Glutamatergic neuron (in vitro differentiated cells): ENCODE results near the gene ABCG1. TPM values are rescaled to one million over a fixed set of nuclear protein-coding genes. Genes with fewer than 3 reads are reported as not detected.

Source experiments
- DNase-seq: peaks from one replicate; pipeline ENCODE4 v3.0.0; 2022
- H3K27ac Mint-ChIP-seq: one replicate; pipeline ENCODE4 v1.8.0; 2020; ENCODE audit warnings: mild to moderate bottlenecking, mixed read lengths, inconsistent platforms; ENCODE audit not compliant: unreplicated experiment
- H3K27me3 Mint-ChIP-seq: one replicate; pipeline ENCODE4 v1.8.0; 2020; ENCODE audit warnings: mild to moderate bottlenecking, moderate library complexity, mixed read lengths, inconsistent platforms; ENCODE audit not compliant: unreplicated experiment
- H3K36me3 Mint-ChIP-seq: one replicate; pipeline ENCODE4 v1.8.0; 2020; ENCODE audit warnings: mild to moderate bottlenecking, mixed read lengths, inconsistent platforms; ENCODE audit not compliant: unreplicated experiment
- H3K4me1 Mint-ChIP-seq: one replicate; pipeline ENCODE4 v1.8.0; 2020; ENCODE audit warnings: mild to moderate bottlenecking, low read depth, mixed read lengths, inconsistent platforms; ENCODE audit not compliant: unreplicated experiment
- H3K4me3 Mint-ChIP-seq: one replicate; pipeline ENCODE4 v1.8.0; 2020; ENCODE audit warnings: mild to moderate bottlenecking, mixed read lengths, inconsistent platforms; ENCODE audit not compliant: unreplicated experiment
- H3K9me3 Mint-ChIP-seq: one replicate; pipeline ENCODE4 v1.8.0; 2020; ENCODE audit warnings: mild to moderate bottlenecking, moderate library complexity, mixed read lengths, inconsistent platforms; ENCODE audit not compliant: unreplicated experiment
- total RNA-seq: library from RNA; stranded (reverse); fragmentation: NEBNext Ultra II Directional; extraction: Animal tissue kit (Norgen Biotek cat#: 25700); gene quantifications from one replicate; pipeline ENCODE4 v1.2.1, GENCODE V29; 2021; ENCODE audit not compliant: unreplicated experiment
- TF ChIP-seq, protein P1 (sequence below): fragments of 200-600 bp; sonication (generic); IDR thresholded peaks from one replicate; pipeline ENCODE4 v1.5.0; 2021; ENCODE audit not compliant: partially characterized antibody, unreplicated experiment

Gene ABCG1
- total RNA-seq, 1 donor from 2014 or later: 31.9 TPM

DNA sequence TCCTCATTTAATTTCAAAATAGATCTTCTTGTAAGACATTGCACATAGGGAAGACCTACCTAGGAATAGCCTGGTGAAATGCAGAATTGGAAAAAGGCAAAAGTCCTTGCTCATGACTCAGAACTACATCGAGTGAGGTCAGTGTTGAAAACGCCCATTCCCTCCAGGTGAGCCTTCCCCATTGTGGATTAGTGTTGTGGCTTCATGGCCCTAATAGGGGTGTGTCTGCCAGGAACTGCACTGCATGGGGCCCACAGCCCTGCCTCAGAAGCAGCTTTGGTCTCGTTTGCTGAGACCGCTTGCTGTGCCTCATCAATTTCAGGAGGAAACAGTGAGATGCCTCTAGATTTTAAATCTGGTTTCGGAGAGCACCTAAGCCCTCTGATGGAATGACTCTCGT, 79.3 kb downstream of the ABCG1 start:
- H3K36me3 Mint-ChIP-seq: no peaks in the 10 kb centered on the region
- peaks cover 5% of the 10 kb centered on the region for H3K9me3 Mint-ChIP-seq
- no peak for DNase-seq
- no peak overlapping the region for H3K4me3 Mint-ChIP-seq
- TF ChIP-seq, protein P1, sequence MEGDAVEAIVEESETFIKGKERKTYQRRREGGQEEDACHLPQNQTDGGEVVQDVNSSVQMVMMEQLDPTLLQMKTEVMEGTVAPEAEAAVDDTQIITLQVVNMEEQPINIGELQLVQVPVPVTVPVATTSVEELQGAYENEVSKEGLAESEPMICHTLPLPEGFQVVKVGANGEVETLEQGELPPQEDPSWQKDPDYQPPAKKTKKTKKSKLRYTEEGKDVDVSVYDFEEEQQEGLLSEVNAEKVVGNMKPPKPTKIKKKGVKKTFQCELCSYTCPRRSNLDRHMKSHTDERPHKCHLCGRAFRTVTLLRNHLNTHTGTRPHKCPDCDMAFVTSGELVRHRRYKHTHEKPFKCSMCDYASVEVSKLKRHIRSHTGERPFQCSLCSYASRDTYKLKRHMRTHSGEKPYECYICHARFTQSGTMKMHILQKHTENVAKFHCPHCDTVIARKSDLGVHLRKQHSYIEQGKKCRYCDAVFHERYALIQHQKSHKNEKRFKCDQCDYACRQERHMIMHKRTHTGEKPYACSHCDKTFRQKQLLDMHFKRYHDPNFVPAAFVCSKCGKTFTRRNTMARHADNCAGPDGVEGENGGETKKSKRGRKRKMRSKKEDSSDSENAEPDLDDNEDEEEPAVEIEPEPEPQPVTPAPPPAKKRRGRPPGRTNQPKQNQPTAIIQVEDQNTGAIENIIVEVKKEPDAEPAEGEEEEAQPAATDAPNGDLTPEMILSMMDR: no peak
- peaks cover 8% of the 10 kb centered on the region for H3K4me1 Mint-ChIP-seq
- no peak overlapping the region for H3K27ac Mint-ChIP-seq
- peaks cover 5% of the 10 kb centered on the region for H3K27me3 Mint-ChIP-seq

DNA sequence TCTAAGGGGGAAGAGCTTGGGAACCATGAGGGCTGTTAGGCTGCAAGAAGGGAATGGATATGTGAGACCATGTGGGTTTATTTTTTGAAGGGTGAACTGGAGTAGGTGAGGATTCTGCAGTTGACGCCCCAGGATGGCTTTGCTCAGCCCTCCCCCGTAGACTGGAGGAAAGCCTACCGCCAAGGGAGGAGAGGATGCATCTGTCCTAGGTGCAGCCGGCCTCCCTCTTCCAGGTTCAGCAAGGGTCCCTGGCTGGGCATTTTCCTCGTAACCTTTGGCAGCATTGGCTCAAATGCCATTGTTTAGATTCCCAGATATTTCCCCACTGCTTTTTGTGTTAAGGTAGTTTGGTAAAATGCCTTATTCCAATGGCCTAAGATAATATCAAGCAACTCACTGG, 79.7 kb downstream of the ABCG1 start:
- DNase-seq: no peak
- Mint-ChIP-seq H3K27me3 (peaks cover 5% of the 10 kb centered on the region), H3K9me3 (peaks cover 5% of the 10 kb centered on the region), H3K4me3 (no peak overlapping the region), H3K36me3 (no peaks in the 10 kb centered on the region), H3K27ac (no peak overlapping the region), H3K4me1 (peaks cover 10% of the 10 kb centered on the region)
- TF ChIP-seq, protein P1: no peak

DNA sequence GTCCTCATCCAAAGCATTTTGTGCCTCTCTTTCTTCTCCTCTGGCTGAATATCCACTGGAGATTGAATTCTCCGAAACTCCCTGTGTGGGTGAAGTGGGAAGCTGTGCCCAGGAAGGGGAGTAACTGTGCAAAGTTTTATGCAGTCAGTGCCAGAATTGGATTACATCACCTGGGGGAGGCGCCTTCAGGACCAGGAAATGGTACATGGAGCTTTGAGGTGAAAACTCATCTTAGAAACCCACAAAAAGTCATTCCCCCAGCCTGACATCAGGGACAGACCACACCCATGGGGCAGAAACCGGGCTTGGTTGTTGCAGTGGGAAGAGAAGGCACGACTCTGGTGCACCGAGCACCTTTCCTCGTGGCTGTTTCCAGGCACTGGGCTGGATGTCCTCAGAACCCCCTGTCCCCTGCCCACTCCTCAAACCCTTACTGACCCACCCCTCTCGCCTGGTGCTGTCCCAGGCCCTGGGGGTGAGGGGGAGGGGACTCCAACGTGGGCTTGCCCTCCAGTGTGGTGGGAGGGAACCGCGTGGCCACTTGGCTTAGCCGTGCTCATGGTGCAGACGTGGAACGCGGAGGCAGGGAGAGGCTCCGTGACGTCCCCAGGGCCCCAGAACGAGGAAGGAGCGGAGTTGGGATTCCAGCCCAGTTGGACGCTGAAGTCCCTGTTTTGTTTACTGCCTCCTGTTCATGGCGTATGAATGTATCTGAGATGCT, 80.5 kb downstream of the ABCG1 start:
- no peak overlapping the region for H3K27ac Mint-ChIP-seq
- H3K9me3 Mint-ChIP-seq: peaks cover 5% of the 10 kb centered on the region
- DNase-seq: no peak
- peaks cover 7% of the 10 kb centered on the region for H3K27me3 Mint-ChIP-seq
- H3K4me1 Mint-ChIP-seq: peaks cover 10% of the 10 kb centered on the region
- no peak overlapping the region for H3K4me3 Mint-ChIP-seq
- H3K36me3 Mint-ChIP-seq: no peaks in the 10 kb centered on the region
- TF ChIP-seq, protein P1: no peak

DNA sequence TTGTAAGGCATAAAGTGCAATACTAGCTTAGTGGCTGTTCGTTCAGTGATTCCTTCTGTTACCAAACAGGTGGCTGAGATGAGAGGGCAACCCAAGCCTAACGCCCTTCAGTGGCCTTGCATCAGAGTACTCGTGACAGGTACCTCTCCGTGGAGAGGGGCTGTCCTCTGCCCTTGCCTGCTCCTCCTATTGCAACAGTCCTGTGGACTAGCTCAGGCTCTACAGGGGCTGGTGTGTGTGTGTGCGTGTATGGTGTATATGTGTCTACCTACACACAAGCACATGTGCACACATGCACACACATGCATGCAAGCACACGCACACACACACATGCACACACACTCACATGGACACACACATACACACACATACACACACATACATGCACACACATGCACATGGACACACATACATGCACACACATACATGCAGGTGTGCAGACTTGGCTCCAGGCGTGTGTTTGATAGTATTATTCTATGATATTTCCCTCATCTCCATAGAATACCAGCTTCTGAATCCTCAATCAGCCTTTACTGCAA, 81.2 kb downstream of the ABCG1 start:
- H3K27me3 Mint-ChIP-seq: peaks cover 5% of the 10 kb centered on the region
- TF ChIP-seq, protein P1: no peak
- no peak overlapping the region for H3K4me3 Mint-ChIP-seq
- DNase-seq: no peak
- H3K4me1 Mint-ChIP-seq: peaks cover 10% of the 10 kb centered on the region
- H3K9me3 Mint-ChIP-seq: peaks cover 5% of the 10 kb centered on the region
- H3K36me3 Mint-ChIP-seq: no peaks in the 10 kb centered on the region
- H3K27ac Mint-ChIP-seq: no peak overlapping the region

DNA sequence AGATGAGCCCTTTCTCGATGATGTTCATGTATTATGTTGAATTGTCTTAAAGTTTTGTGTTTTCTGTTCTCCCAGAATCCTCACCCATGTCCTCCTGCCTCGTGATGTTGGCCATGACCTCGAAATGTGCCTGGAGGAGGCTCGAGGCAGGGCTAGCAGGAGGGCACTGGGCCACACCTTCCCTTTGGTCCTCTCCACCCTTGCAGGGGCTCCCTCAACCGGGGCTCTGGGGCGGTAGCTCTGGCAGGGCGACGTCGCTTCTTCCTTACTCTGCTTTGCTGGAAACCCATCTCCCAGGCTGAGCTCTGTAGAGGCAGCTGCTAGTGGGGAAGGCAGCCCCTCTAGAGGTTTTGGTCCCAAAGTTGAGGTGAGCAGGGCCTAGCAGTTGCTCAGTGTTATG, 82.0 kb downstream of the ABCG1 start:
- H3K4me1 Mint-ChIP-seq: peaks cover 10% of the 10 kb centered on the region
- H3K4me3 Mint-ChIP-seq: no peak overlapping the region
- H3K36me3 Mint-ChIP-seq: no peaks in the 10 kb centered on the region
- H3K27me3 Mint-ChIP-seq: peaks cover 5% of the 10 kb centered on the region
- no peak for DNase-seq
- TF ChIP-seq, protein P1: no peak
- H3K27ac Mint-ChIP-seq: no peak overlapping the region
- peaks cover 5% of the 10 kb centered on the region for H3K9me3 Mint-ChIP-seq
